Keratinocyte (primary cell): ENCODE results near the gene SLC28A3. TPM values are rescaled to one million over a fixed set of nuclear protein-coding genes. Genes with fewer than 3 reads are reported as not detected.

Experiments used
- DNase-seq: peaks from one replicate; pipeline ENCODE4 v3.0.0-alpha.2; 2011; ENCODE audit warnings: low read depth, missing footprints, low spot score
- FAIRE-seq: peaks from 2 replicates; lab custom pipeline; 2011; peaks lifted over from hg19 to GRCh38; lab: Jason Lieb, UNC
- H2AFZ ChIP-seq: 2 replicates; pipeline ENCODE4 v1.6.0; 2012; ENCODE audit warnings: low read length, control low read depth, inconsistent platforms; ENCODE audit not compliant: control insufficient read depth
- H3K27ac ChIP-seq: 2 replicates; pipeline ENCODE4 v1.5.1; 2011; ENCODE audit warnings: low read length; ENCODE audit not compliant: control insufficient read depth, insufficient read depth
- H3K27me3 ChIP-seq: 3 replicates; pipeline ENCODE4 v1.6.0; 2011; ENCODE audit warnings: low read length; ENCODE audit not compliant: control insufficient read depth, insufficient read depth; ENCODE audit errors: extremely low read depth
- H3K36me3 ChIP-seq, 2 experiments: 2 replicates in 1 of 2; 3 replicates in 1 of 2; pipeline ENCODE4 v1.5.1; 2011; ENCODE audit warnings: low read length in 2 of 2, mild to moderate bottlenecking in 1 of 2; ENCODE audit not compliant: control insufficient read depth in 2 of 2, insufficient read depth in 2 of 2; ENCODE audit errors: extremely low read depth in 1 of 2
- H3K4me1 ChIP-seq: 3 replicates; pipeline ENCODE4 v1.5.1; 2011; ENCODE audit warnings: low read length; ENCODE audit not compliant: control insufficient read depth, insufficient read depth; ENCODE audit errors: extremely low read depth
- H3K4me2 ChIP-seq: 3 replicates; pipeline ENCODE4 v1.6.0; 2011; ENCODE audit warnings: low read depth, low read length; ENCODE audit not compliant: control insufficient read depth, insufficient read depth; ENCODE audit errors: extremely low read depth
- H3K4me3 ChIP-seq, 3 experiments: fragments of 200-600 bp in 1 of 3; sonication (generic) in 1 of 3; 2 replicates in 2 of 3; 3 replicates in 1 of 3; pipeline ENCODE4 v1.5.1; 2011 to 2016; ENCODE audit warnings: low read length in 3 of 3, mild to moderate bottlenecking in 3 of 3, control low read depth in 2 of 3, inconsistent platforms in 1 of 3, low read depth in 1 of 3, mixed read lengths in 1 of 3, mixed run types in 1 of 3, moderate library complexity in 1 of 3; ENCODE audit not compliant: control insufficient read depth in 2 of 3, insufficient read depth in 2 of 3; ENCODE audit errors: extremely low read depth in 1 of 3
- H3K79me2 ChIP-seq: 2 replicates; pipeline ENCODE4 v1.6.0; 2012; ENCODE audit warnings: low read length; ENCODE audit not compliant: control insufficient read depth, insufficient read depth
- H3K9ac ChIP-seq: 3 replicates; pipeline ENCODE4 v1.6.0; 2011; ENCODE audit warnings: low read length; ENCODE audit not compliant: control insufficient read depth, insufficient read depth; ENCODE audit errors: extremely low read depth
- H3K9me1 ChIP-seq: 3 replicates; pipeline ENCODE4 v1.6.0; 2011; ENCODE audit warnings: low read length; ENCODE audit not compliant: control insufficient read depth, insufficient read depth; ENCODE audit errors: extremely low read depth
- H3K9me3 ChIP-seq: 2 replicates; pipeline ENCODE4 v1.5.1; 2012; ENCODE audit warnings: low read depth, low read length; ENCODE audit not compliant: control insufficient read depth
- H4K20me1 ChIP-seq: 3 replicates; pipeline ENCODE4 v1.6.0; 2011; ENCODE audit warnings: low read length; ENCODE audit not compliant: control insufficient read depth, insufficient read depth; ENCODE audit errors: extremely low read depth
- EZH2 ChIP-seq: IDR thresholded peaks from one replicate; pipeline ENCODE4 v1.6.1; 2012; ENCODE audit warnings: inconsistent platforms, mild to moderate bottlenecking, low read length, moderate library complexity
- dilution Hi-C: fragments of 300-500 bp; cut with MboI; formaldehyde crosslinking; loops from one replicate; pipeline ENCODE4 v1.7.0; 2020; ENCODE audit warnings: low sequenced_read_pairs; ENCODE audit not compliant: extremely low pct_ligation_motif_present
- polyA plus RNA-seq, 5 experiments: library from polyadenylated mRNA; depleted of rRNA in 3 of 5; stranded (reverse) in 3 of 5; stranded (forward) in 1 of 5; unstranded in 1 of 5; fragments of >200 nt; gene quantifications; 1 replicate in 1 of 5; 2 replicates in 3 of 5; 3 replicates in 1 of 5; pipeline versions ENCODE4 v1.2.1 to v1.2.3, GENCODE V29; 2011 to 2012; ENCODE audit warnings: missing spikeins in 2 of 5, low read depth in 1 of 5, low replicate concordance in 1 of 5
- TF ChIP-seq, protein P1 (sequence below), 3 experiments: IDR thresholded peaks in 1 of 3; conservative IDR thresholded peaks in 1 of 3; optimal IDR thresholded peaks in 1 of 3; 2 replicates in 2 of 3; 3 replicates in 1 of 3; pipeline versions ENCODE3 to v1.5.1; 2011; ENCODE audit warnings: low read length in 3 of 3, mild to moderate bottlenecking in 3 of 3, moderate library complexity in 2 of 3, control low read depth in 1 of 3, inconsistent platforms in 1 of 3; ENCODE audit not compliant: insufficient read depth in 2 of 3; ENCODE audit errors: extremely low read depth in 1 of 3

The SLC28A3 gene
- polyA plus RNA-seq, 1 donor (not counting 4 experiments of a cell fraction or from before 2014, with no cell fraction given) = 2.4 TPM

DNA sequence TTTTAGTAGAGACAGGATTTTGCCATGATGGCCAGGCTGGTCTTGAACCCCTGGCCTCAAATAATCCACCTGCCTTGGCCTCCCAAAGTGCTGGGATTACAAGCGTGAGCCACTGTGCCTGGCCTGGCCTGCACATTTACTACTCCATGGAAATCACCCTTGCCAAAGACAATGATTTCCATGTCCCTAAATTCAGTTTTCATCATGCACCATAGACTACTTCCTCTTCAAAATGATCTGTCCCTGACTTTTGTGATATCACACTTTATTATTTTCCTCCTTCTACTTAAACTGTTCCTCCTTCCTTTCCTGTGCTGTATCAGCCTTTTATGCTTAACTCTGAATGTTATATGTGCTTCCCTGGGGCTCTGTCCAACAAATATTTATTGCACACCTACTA, 20.3 kb downstream of the SLC28A3 start:
- no peak overlapping the region for H3K4me3 ChIP-seq
- H3K36me3 ChIP-seq = no peaks in the 10 kb centered on the region
- H2AFZ ChIP-seq = no peak overlapping the region
- FAIRE-seq = no peak
- H3K4me2 ChIP-seq = no peak overlapping the region
- H4K20me1 ChIP-seq = no peaks in the 10 kb centered on the region
- H3K27ac ChIP-seq = no peak overlapping the region
- DNase-seq = no peak
- H3K4me1 ChIP-seq = peaks cover 7% of the 10 kb centered on the region
- no peaks in the 10 kb centered on the region for H3K79me2 ChIP-seq
- no peaks in the 10 kb centered on the region for H3K9me3 ChIP-seq
- TF ChIP-seq, protein P1, sequence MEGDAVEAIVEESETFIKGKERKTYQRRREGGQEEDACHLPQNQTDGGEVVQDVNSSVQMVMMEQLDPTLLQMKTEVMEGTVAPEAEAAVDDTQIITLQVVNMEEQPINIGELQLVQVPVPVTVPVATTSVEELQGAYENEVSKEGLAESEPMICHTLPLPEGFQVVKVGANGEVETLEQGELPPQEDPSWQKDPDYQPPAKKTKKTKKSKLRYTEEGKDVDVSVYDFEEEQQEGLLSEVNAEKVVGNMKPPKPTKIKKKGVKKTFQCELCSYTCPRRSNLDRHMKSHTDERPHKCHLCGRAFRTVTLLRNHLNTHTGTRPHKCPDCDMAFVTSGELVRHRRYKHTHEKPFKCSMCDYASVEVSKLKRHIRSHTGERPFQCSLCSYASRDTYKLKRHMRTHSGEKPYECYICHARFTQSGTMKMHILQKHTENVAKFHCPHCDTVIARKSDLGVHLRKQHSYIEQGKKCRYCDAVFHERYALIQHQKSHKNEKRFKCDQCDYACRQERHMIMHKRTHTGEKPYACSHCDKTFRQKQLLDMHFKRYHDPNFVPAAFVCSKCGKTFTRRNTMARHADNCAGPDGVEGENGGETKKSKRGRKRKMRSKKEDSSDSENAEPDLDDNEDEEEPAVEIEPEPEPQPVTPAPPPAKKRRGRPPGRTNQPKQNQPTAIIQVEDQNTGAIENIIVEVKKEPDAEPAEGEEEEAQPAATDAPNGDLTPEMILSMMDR (optimal IDR thresholded peaks at IDR 0.05 in 1 of 3, IDR thresholded peaks at IDR 0.05 in 1 of 3, conservative IDR thresholded peaks at IDR 0.05 in 1 of 3; ENCODE audit: extremely low read depth in 1 of 3, insufficient read depth in 2 of 3, low read length in 3 of 3) = no peak
- no peak for TF ChIP-seq EZH2
- peaks cover 2% of the 10 kb centered on the region for H3K9me1 ChIP-seq
- no peak overlapping the region for H3K9ac ChIP-seq
- dilution Hi-C loops = no loop called here
- no peaks in the 10 kb centered on the region for H3K27me3 ChIP-seq

DNA sequence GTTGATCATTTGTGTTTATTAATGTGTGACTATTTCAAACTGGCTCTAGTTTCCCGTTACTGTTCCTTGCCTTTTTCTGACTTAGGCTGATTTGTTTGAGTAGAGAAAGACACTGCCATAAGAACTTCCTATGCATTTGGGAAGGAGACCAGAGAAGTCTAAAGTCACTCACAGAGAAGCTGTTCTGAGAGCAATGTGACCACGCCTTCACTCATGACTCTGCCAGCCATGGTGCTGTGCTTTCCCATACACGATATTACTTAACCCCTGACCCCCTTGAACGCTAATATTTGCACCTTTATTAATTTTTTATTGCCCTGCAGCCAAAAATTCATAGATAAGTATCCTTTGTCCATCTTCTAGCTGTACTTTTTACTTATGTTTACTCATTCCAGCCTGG, 20.9 kb downstream of the SLC28A3 start:
- peaks cover 2% of the 10 kb centered on the region for H3K9me1 ChIP-seq
- dilution Hi-C loops = no loop called here
- H4K20me1 ChIP-seq = no peaks in the 10 kb centered on the region
- no peaks in the 10 kb centered on the region for H3K79me2 ChIP-seq
- H2AFZ ChIP-seq = no peak overlapping the region
- DNase-seq = no peak
- no peak overlapping the region for H3K4me2 ChIP-seq
- H3K9ac ChIP-seq = no peak overlapping the region
- no peaks in the 10 kb centered on the region for H3K9me3 ChIP-seq
- H3K36me3 ChIP-seq = no peaks in the 10 kb centered on the region
- H3K27ac ChIP-seq = no peak overlapping the region
- no peak for TF ChIP-seq EZH2
- TF ChIP-seq, protein P1 (optimal IDR thresholded peaks at IDR 0.05 in 1 of 3, IDR thresholded peaks at IDR 0.05 in 1 of 3, conservative IDR thresholded peaks at IDR 0.05 in 1 of 3; ENCODE audit: extremely low read depth in 1 of 3, insufficient read depth in 2 of 3, low read length in 3 of 3) = no peak
- H3K27me3 ChIP-seq = no peaks in the 10 kb centered on the region
- FAIRE-seq = no peak
- peaks cover 6% of the 10 kb centered on the region for H3K4me1 ChIP-seq
- H3K4me3 ChIP-seq = no peak overlapping the region
